ENCODE measurements around the gene OPCML.

OPCML gene

DNA sequence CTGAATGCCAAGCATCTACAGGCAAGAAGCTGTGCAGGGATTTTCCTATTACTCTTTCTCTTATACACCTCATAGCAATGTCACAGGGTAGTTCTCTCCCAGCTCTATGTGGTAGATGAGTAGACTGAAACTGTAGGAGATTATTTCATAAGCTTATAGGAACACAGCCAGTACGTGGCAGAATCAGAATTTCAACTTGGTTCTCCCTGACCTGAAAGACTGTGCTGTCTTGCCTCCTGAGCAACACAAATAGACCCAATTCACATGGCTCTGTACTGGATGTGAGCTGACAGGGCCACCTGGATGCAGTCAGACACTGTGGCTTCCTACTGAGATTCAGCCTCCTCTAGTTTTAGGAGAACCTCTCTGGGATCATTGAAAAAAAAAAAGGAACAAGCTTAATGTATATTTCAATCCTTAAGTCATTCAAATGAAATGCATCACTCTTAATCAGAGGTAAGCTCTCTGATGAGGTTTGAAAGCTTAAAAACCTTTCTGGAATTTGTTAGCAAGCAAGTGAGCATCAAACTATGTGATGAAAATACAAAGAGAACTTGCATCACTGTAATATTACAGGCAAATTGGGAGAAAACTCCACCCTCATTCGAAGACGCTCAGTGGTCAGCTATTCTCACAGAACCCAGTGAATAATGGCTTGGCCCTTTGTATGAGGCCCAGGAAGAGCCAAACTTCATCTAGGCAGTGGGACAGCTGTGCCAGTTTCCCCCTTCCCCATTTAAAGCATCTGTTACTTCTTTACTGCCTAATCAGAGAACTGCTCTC, 1122.5 kb downstream of the OPCML start:
- ChIA-PET CTCF (no interaction called here), POLR2A (ENCODE audit: low non-redundant PET) (no interaction called here)
- DNase-seq (ENCODE audit: low spot score), result no peak
- H3K27ac ChIP-seq, result no peak overlapping the region
- TF ChIP-seq, protein P1, sequence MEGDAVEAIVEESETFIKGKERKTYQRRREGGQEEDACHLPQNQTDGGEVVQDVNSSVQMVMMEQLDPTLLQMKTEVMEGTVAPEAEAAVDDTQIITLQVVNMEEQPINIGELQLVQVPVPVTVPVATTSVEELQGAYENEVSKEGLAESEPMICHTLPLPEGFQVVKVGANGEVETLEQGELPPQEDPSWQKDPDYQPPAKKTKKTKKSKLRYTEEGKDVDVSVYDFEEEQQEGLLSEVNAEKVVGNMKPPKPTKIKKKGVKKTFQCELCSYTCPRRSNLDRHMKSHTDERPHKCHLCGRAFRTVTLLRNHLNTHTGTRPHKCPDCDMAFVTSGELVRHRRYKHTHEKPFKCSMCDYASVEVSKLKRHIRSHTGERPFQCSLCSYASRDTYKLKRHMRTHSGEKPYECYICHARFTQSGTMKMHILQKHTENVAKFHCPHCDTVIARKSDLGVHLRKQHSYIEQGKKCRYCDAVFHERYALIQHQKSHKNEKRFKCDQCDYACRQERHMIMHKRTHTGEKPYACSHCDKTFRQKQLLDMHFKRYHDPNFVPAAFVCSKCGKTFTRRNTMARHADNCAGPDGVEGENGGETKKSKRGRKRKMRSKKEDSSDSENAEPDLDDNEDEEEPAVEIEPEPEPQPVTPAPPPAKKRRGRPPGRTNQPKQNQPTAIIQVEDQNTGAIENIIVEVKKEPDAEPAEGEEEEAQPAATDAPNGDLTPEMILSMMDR (conservative IDR thresholded peaks at IDR 0.05; ENCODE audit: low read depth), result no peak

DNA sequence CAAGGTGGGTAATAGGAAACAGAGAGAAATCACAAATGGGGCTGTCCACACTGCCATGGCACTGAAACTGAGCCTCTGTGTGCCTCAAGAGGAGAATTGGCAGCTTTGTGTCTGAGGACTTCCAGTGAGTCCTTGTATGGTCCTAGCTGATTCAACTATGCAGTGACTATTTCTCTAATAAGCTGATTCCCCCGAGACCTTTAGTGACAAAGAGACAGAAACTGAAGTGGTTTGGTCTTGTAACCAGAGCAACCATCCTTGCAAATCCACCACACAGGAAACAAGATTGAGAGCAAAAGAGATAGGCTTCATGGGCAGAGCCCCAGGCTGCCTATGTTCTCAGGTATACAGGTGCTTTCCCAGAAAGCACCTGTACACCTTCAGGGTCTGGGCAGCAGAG, 1123.4 kb downstream of the OPCML start:
- CTCF ChIA-PET, result no interaction called here
- TF ChIP-seq, protein P1 (conservative IDR thresholded peaks at IDR 0.05; ENCODE audit: low read depth), result no peak
- POLR2A ChIA-PET (ENCODE audit: low non-redundant PET), result no interaction called here
- H3K27ac ChIP-seq, result no peak overlapping the region
- no peak for DNase-seq (ENCODE audit: low spot score)

DNA sequence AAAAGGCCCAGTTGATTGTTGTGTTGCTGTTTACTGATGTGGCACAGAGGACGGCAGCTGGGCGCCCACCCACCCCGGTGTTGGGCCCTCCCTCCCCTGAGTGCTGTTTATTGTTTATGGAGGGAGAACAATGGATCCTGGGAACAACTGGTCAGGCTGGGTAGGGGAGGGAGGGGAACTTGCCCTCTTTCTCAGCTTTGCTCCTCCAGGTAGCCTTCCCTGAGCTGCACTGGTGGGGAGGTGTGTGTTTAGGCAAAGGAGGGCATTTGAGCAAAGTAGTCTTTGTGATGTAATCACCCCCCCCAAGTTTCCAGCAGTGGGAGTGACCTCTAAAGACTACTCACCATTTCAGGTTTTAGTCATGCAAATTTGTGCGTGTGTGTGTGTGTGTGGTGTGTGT, 1126.6 kb downstream of the OPCML start:
- CTCF ChIA-PET, result interaction anchor here (0.6 kb wide), 1 partner anchor 1920 kb away, joined by 3 read pairs; no protein-coding TSS in a partner anchor
- TF ChIP-seq, protein P1 (conservative IDR thresholded peaks at IDR 0.05; ENCODE audit: low read depth), result no peak
- no peak for DNase-seq (ENCODE audit: low spot score)

DNA sequence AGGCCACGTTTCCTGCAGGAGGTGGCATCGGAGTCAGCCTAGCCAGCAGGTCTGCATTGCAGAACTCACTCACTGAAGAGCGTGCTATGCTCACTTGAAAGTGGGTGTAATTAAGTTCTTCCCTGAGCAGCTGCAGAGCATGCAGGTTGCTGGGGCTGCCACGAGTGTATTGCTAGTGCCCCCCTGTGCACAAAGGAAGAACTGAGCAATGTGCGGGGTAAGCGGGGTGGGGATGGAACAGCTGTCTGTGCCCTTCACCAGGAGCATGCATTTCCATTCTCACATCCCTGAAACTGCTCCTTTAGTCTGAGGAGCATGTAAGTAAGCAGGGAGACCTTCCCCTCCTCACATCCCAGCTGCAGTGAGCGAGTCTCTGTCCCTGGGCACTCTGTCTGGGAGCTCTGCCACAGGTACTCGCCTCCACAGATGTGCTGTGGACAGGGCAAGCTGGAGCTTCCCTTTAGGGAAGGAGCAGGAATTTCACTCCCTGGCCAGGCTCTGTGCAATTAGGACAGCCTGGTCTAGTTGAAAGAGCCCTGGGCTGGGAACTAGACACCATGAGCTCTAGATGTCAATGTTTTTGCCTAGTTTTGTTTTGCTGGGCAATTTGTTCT, 1130.1 kb downstream of the OPCML start:
- DNase-seq (ENCODE audit: low spot score), result peak; percentile 8
- TF ChIP-seq, protein P1 (conservative IDR thresholded peaks at IDR 0.05; ENCODE audit: low read depth), result no peak
- ChIA-PET CTCF (no interaction called here), POLR2A (ENCODE audit: low non-redundant PET) (no interaction called here)
- no peak overlapping the region for H3K27ac ChIP-seq

More for the DNA sequence above, 1126.6 kb downstream of the OPCML start:
- POLR2A ChIA-PET (ENCODE audit: low non-redundant PET), result no interaction called here
- no peak overlapping the region for H3K27ac ChIP-seq

DNA sequence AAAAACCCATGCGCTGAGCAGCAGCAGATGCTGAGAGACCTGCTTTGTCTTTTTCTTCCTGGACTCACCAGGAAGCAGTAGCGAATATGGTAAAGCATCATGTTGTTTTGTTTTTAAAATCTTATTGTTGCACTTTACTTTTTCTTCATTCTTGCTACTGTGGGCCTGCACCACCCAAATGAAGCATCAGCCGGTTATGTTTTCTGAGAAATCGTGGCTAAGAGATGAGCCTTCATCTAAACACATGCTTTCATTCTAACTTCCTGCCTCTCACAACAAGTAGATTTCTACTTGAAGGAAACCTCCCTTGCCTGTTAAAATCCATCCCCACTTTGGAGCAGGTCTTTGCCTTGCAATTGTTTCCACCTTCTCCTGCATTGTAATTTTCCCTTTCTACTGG, 1136.0 kb downstream of the OPCML start:
- ChIA-PET POLR2A (ENCODE audit: low non-redundant PET) (no interaction called here), CTCF (no interaction called here)
- H3K27ac ChIP-seq, result no peak overlapping the region
- TF ChIP-seq, protein P1 (conservative IDR thresholded peaks at IDR 0.05; ENCODE audit: low read depth), result no peak
- DNase-seq (ENCODE audit: low spot score), result no peak

DNA sequence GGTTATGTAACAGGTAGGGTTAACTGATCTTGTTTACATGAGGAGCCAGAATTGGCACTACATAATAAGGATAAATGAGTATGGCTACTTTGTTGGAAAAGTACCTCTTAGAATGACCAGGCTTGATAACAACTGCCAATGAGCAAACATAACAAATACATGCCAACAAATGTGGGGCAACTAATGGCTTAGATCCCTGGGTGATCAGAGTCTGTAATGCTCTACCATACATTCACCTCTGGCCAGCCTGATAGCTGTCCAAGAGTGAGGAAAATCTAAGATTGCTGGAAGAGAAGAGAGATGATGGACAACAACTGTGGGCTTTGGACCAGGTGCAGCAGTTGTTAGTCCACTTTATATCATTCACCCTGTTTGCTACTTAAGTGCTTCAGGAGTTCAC, 1136.9 kb downstream of the OPCML start:
- CTCF ChIA-PET, result no interaction called here
- no peak for DNase-seq (ENCODE audit: low spot score)

More for the DNA sequence above, 1136.9 kb downstream of the OPCML start:
- POLR2A ChIA-PET (ENCODE audit: low non-redundant PET), result no interaction called here
- H3K27ac ChIP-seq, result no peak overlapping the region
- TF ChIP-seq, protein P1 (conservative IDR thresholded peaks at IDR 0.05; ENCODE audit: low read depth), result no peak
